Stimulated activated naive CD8-positive, alpha-beta T cell treated with anti-CD3 and anti-CD28 coated beads, Interleukin-15, amount 100 ng/mL, for 72 hours (primary cell): Measurements from ENCODE around the gene POSTN.

Source experiments
- ATAC-seq: fragments of 150-1000 bp; cut with Tn5 transposase; 2 replicates; pipeline ENCODE4 v1.10.0; 2021; ENCODE audit warnings: mild to moderate bottlenecking, moderate library complexity
- DNase-seq, 2 donors: peaks; one replicate each; pipeline ENCODE4 v3.0.0; 2021 to 2022
- H3K27ac Mint-ChIP-seq, 2 donors: one replicate each; pipeline ENCODE4 v1.8.0; 2022; ENCODE audit warnings: mild to moderate bottlenecking in 2 of 2, mixed read lengths in 2 of 2, moderate library complexity in 2 of 2
- H3K27me3 Mint-ChIP-seq: one replicate; pipeline ENCODE4 v1.8.0; 2022; ENCODE audit warnings: mixed read lengths
- H3K4me1 Mint-ChIP-seq: one replicate; pipeline ENCODE4 v1.8.0; 2022; ENCODE audit warnings: mild to moderate bottlenecking, mixed read lengths
- H3K4me3 Mint-ChIP-seq, 2 donors: one replicate each; pipeline ENCODE4 v1.8.0; 2022; ENCODE audit warnings: mild to moderate bottlenecking in 2 of 2, mixed read lengths in 2 of 2, moderate library complexity in 1 of 2
- H3K9me3 Mint-ChIP-seq, 2 donors: one replicate each; pipeline ENCODE4 v1.8.0; 2022; ENCODE audit warnings: mixed read lengths in 2 of 2

The POSTN gene, protein sequence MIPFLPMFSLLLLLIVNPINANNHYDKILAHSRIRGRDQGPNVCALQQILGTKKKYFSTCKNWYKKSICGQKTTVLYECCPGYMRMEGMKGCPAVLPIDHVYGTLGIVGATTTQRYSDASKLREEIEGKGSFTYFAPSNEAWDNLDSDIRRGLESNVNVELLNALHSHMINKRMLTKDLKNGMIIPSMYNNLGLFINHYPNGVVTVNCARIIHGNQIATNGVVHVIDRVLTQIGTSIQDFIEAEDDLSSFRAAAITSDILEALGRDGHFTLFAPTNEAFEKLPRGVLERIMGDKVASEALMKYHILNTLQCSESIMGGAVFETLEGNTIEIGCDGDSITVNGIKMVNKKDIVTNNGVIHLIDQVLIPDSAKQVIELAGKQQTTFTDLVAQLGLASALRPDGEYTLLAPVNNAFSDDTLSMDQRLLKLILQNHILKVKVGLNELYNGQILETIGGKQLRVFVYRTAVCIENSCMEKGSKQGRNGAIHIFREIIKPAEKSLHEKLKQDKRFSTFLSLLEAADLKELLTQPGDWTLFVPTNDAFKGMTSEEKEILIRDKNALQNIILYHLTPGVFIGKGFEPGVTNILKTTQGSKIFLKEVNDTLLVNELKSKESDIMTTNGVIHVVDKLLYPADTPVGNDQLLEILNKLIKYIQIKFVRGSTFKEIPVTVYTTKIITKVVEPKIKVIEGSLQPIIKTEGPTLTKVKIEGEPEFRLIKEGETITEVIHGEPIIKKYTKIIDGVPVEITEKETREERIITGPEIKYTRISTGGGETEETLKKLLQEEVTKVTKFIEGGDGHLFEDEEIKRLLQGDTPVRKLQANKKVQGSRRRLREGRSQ

GRCh38 chr13:37598597-37598996, at the start of gene POSTN:
TSS of gene POSTN (minus strand) at chr13:37598768. CDS start at chr13:37598726, 42 bp downstream.
- Mint-ChIP-seq H3K4me3 (no peak within 1 kb of the TSS), H3K27me3 (no peaks in the 10 kb centered on the region), H3K27ac (no peak within 1 kb of the TSS), H3K9me3 (no peaks in the 10 kb centered on the region), H3K4me1 (no peaks in the 10 kb centered on the region)
- ATAC-seq = no peak
- no peak for DNase-seq

DNA sequence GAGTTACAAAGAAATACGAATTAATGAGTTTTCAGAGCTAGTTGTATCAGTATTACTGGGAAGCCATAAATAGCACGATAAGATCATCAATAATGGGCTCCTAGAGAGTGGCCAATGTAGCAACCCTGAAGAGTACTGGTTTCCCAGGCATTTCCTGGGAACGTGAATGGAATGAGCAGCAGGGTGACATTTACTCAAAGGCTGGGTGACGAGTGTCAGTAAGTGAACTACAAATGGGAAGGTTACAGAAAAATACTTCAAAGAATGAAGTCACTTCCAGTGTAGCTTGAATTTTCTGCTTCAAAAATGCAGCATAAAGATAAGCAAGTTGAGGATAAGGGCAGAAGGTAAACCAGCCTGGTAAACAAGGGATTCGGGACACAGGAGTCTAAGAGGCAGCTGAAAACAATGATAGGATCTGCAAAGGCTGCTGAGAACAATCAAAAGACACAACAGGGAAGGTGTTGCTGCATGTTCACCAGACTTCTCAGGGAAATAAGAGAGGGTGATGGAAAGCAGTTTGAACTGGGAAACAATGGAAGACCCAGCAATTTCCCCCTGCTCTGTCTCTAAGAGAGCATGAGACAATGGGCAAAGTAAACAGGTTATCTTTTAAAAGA, 48.6 kb upstream of the POSTN start:
- no peak overlapping the region for H3K27ac Mint-ChIP-seq
- no peaks in the 10 kb centered on the region for H3K4me1 Mint-ChIP-seq
- H3K27me3 Mint-ChIP-seq = no peaks in the 10 kb centered on the region
- no peak for DNase-seq
- H3K4me3 Mint-ChIP-seq = no peak overlapping the region
- H3K9me3 Mint-ChIP-seq = peaks cover 0 to 5% of the 10 kb centered on the region in 2 donors
- ATAC-seq = no peak

GRCh38 chr13:37646531-37646930, 48.0 kb upstream of the POSTN start:
- DNase-seq = no peak
- no peaks in the 10 kb centered on the region for H3K27me3 Mint-ChIP-seq
- no peaks in the 10 kb centered on the region for H3K4me1 Mint-ChIP-seq
- H3K4me3 Mint-ChIP-seq = no peak overlapping the region
- H3K9me3 Mint-ChIP-seq = peaks cover 0 to 5% of the 10 kb centered on the region in 2 donors
- ATAC-seq = no peak
- no peak overlapping the region for H3K27ac Mint-ChIP-seq

DNA sequence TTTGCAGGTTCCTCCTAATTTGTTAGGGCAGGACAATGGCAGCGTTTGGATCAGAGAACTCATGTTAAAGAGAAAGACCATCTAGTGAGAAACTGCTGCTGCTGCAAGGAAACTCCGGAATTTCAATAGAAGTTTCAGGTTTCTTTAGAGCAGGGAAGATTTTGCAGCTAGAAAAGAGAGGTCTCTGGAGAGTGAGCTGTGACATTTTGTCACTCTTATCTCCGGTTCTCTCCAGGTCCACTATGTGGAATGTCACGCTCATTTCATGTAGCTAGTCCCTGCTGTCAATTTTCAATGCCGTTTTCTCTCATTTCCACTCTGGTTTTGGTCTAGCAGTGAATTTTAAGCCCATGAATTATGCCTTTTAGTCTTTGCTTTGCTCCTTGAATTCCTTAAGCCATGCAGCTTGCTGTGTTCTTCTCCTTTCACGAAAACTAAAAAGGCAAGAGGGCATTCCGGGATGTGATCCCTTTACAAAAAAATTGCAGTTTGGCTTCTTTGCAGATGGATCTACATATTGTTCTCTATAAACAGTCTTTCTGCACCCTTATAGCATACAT, 46.7 kb upstream of the POSTN start:
- no peak for ATAC-seq
- no peaks in the 10 kb centered on the region for H3K27me3 Mint-ChIP-seq
- DNase-seq = no peak
- H3K4me1 Mint-ChIP-seq = no peaks in the 10 kb centered on the region
- H3K9me3 Mint-ChIP-seq = peaks cover 0 to 5% of the 10 kb centered on the region in 2 donors
- no peak overlapping the region for H3K27ac Mint-ChIP-seq
- H3K4me3 Mint-ChIP-seq = no peak overlapping the region

DNA sequence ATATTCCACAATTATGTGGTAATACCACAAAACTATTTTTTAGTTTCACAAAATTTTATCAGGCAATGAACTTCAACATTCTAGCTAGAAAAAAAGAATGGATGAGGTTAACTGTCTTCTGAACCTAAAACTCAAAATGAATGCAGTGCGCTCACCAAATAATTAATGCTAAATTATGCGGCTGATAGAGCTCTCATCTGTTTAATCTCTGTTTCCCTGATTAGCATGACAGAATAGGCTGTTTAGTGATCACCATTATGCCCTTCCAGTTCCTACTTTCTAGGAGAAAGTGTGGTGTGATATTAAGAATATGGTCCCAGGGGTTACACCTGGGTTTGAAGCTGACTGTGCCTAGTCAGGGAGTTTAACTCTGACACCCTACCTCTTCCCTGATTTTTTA, 42.8 kb upstream of the POSTN start:
- H3K4me1 Mint-ChIP-seq = no peaks in the 10 kb centered on the region
- ATAC-seq (no peak), DNase-seq (no peak)
- no peak overlapping the region for H3K4me3 Mint-ChIP-seq
- H3K27ac Mint-ChIP-seq = no peak overlapping the region
- no peaks in the 10 kb centered on the region for H3K27me3 Mint-ChIP-seq
- peaks cover 0 to 5% of the 10 kb centered on the region in 2 donors for H3K9me3 Mint-ChIP-seq

DNA sequence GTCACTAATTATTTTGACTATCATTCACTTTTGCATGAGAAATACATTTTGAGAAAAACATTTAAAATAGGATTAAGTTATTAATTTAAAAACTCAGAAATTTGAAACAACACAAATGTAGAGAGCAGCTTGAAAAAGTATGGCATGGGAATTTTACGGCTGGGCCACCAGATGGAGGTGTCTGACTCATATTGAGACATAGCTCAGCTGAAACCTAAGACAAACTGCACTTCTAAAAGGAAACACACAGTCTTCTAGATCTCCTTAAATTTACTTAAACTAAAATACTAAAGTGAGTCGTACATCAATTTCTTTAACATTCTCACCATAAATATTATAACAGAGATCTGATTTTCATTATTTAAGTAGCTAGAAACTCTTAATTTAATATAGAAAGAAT, 41.9 kb upstream of the POSTN start:
- Mint-ChIP-seq H3K9me3 (peaks cover 0 to 5% of the 10 kb centered on the region in 2 donors), H3K4me3 (no peak overlapping the region), H3K4me1 (no peaks in the 10 kb centered on the region), H3K27ac (no peak overlapping the region), H3K27me3 (no peaks in the 10 kb centered on the region)
- ATAC-seq = no peak
- DNase-seq = no peak

GRCh38 chr13:37636701-37637100, 38.1 kb upstream of the POSTN start:
- H3K9me3 Mint-ChIP-seq = no peaks in the 10 kb centered on the region
- no peaks in the 10 kb centered on the region for H3K4me1 Mint-ChIP-seq
- ATAC-seq (no peak), DNase-seq (no peak)
- no peaks in the 10 kb centered on the region for H3K27me3 Mint-ChIP-seq
- no peak overlapping the region for H3K4me3 Mint-ChIP-seq
- H3K27ac Mint-ChIP-seq = no peak overlapping the region

DNA sequence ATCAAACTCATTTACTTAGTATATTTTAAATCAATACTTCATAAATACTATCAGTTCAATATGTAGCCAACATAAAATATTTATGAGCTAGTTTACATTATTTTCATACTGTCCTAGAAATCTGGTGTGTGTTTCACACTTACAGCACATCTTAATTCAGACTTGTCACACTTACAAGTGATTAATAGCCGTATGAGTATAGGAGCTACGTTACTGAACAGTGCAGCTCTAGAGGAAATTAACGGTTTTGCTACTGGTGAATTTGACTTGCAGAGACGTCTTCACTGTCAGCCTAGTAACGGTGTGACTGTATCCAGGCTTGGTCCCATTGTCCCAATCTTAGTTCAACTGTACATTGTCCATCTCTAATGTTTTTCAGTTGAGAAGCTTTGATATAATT, 33.7 kb upstream of the POSTN start:
- ATAC-seq (no peak), DNase-seq (no peak)
- Mint-ChIP-seq H3K27me3 (no peaks in the 10 kb centered on the region), H3K9me3 (no peaks in the 10 kb centered on the region), H3K27ac (no peak overlapping the region), H3K4me3 (no peak overlapping the region), H3K4me1 (no peaks in the 10 kb centered on the region)

- DNase-seq (no peak), ATAC-seq (no peak)
- Mint-ChIP-seq H3K27ac (no peak overlapping the region), H3K9me3 (no peaks in the 10 kb centered on the region), H3K4me1 (no peaks in the 10 kb centered on the region), H3K4me3 (no peak overlapping the region), H3K27me3 (no peaks in the 10 kb centered on the region)
Measured at GRCh38 chr13:37627428-37627827, 28.9 kb upstream of the POSTN start.

DNA sequence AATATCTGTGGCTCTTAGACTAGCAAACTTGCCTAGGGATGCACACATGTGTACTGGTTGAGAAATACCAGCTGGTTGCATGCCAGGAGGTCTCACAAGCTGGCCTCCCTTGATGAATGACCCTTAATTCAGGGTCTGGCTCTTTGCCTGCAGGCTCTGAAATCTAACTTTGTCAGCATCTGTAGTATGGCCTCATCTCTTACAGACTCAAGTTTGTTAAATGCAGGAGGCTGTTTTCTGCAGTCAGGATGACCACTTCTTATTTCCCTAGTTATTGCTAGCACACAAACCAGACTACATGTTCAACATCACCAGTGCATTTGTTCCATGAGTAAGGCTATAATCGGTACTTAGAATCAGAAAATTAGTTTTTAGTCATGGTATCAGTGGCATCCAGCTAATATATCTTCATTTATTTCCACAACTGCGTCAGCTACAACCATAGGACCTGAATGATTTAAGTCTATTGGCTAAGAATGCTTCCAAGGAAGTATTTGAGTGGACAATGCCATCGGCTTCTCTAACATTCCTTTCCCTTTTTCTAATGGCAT, 23.3 kb upstream of the POSTN start:
- H3K27ac Mint-ChIP-seq = no peak overlapping the region
- ATAC-seq = no peak
- H3K4me3 Mint-ChIP-seq = no peak overlapping the region
- peaks cover 0 to 7% of the 10 kb centered on the region in 2 donors for H3K9me3 Mint-ChIP-seq
- H3K4me1 Mint-ChIP-seq = no peaks in the 10 kb centered on the region
- H3K27me3 Mint-ChIP-seq = no peaks in the 10 kb centered on the region
- no peak for DNase-seq

DNA sequence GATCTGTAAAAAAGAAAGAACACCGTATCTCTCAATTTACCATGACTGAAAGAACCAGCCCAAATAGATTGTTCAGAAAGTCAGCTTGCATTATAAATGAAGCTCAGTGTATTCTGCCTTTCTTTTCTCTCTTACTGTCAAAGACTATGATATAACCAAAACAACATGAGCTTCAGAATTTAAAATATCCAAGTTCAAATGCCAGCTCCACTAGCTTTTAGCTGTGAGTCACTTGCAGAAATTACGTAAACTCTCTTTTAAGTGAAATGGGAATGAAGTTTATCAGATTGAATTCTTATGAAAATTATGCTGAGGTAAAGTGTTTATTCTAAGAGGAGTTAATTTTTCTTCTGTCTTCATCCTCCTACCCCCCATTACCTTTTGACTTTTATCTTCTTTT, 20.0 kb upstream of the POSTN start:
- ATAC-seq = no peak
- Mint-ChIP-seq H3K4me3 (no peak overlapping the region), H3K27ac (no peak overlapping the region), H3K9me3 (peaks cover 0 to 7% of the 10 kb centered on the region in 2 donors), H3K4me1 (no peaks in the 10 kb centered on the region), H3K27me3 (no peaks in the 10 kb centered on the region)
- DNase-seq = no peak

DNA sequence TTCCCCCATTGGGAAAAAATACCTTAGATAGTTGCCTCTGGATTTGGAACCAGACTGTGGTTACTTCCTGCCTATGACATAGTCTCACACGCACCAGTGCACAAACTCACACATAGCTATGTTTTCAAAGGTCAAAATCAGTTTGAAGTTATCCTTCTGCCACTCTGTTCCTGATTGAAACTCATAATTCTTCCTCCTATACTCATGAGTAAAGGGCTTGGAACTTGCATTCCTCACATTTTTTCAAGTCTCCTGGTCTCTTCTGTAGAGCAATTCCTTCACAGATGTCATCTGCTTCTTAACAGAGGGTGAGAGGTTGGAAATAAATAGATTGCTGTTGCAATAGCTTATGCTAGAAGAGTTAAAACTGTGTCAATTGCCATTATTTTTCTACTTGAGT, 18.6 kb upstream of the POSTN start:
- DNase-seq = no peak

DNA sequence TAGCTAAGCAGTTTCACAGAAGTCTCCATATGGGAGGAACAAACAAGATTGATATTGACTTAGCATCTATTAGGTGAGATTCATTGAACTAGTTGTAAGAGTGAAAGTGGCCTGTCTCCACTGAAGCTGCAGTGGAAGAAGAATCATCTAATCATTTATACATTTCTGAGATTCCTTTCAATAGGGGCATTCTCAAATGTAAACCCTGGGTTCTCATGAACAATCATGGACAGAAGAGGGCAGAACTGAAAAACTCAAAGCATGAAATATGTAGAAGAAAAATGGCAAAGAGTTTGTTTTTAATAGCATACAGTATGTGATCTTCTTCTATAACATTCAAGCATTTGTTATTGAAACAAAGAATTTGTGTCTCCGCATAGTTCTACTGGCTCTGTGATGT, 17.6 kb upstream of the POSTN start:
- Mint-ChIP-seq H3K9me3 (peaks cover 0 to 6% of the 10 kb centered on the region in 2 donors), H3K27me3 (no peaks in the 10 kb centered on the region), H3K4me1 (no peaks in the 10 kb centered on the region), H3K4me3 (no peak overlapping the region), H3K27ac (no peak overlapping the region)
- ATAC-seq = no peak
- DNase-seq = no peak

More for the DNA sequence above, 18.6 kb upstream of the POSTN start:
- Mint-ChIP-seq H3K4me3 (no peak overlapping the region), H3K27ac (no peak overlapping the region), H3K9me3 (peaks cover 0 to 7% of the 10 kb centered on the region in 2 donors), H3K4me1 (no peaks in the 10 kb centered on the region), H3K27me3 (no peaks in the 10 kb centered on the region)
- ATAC-seq = no peak

GRCh38 chr13:37615276-37615675, 16.7 kb upstream of the POSTN start:
- Mint-ChIP-seq H3K4me1 (no peaks in the 10 kb centered on the region), H3K9me3 (no peaks in the 10 kb centered on the region), H3K4me3 (no peak overlapping the region), H3K27me3 (no peaks in the 10 kb centered on the region), H3K27ac (no peak overlapping the region)
- ATAC-seq = no peak
- DNase-seq = no peak

- no peak overlapping the region for H3K27ac Mint-ChIP-seq
- DNase-seq = no peak
- H3K4me3 Mint-ChIP-seq = no peak overlapping the region
- no peaks in the 10 kb centered on the region for H3K27me3 Mint-ChIP-seq
- H3K9me3 Mint-ChIP-seq = no peaks in the 10 kb centered on the region
- no peaks in the 10 kb centered on the region for H3K4me1 Mint-ChIP-seq
- ATAC-seq = no peak
Measured at GRCh38 chr13:37613638-37614037, 15.1 kb upstream of the POSTN start.
